Muscle of leg (tissue), 11 donors: ENCODE data around the gene ATP1A1. TPM values are rescaled to one million over a fixed set of nuclear protein-coding genes. Genes with fewer than 3 reads are reported as not detected.

Experiments
- DNase-seq: peaks from one replicate; pipeline ENCODE4 v3.0.0; 2013
- H3K27ac ChIP-seq: one replicate; pipeline ENCODE4 v1.5.1; 2013; ENCODE audit warnings: mild to moderate bottlenecking, low read length, control low read depth
- H3K27me3 ChIP-seq: one replicate; pipeline ENCODE4 v1.6.1; 2013; ENCODE audit warnings: low read length; ENCODE audit not compliant: control insufficient read depth, insufficient read depth
- H3K36me3 ChIP-seq: one replicate; pipeline ENCODE4 v1.6.1; 2013; ENCODE audit warnings: low read length; ENCODE audit not compliant: control insufficient read depth, insufficient read depth
- H3K4me1 ChIP-seq: one replicate; pipeline ENCODE4 v1.6.1; 2013; ENCODE audit warnings: low read length; ENCODE audit not compliant: control insufficient read depth, insufficient read depth
- H3K4me3 ChIP-seq: one replicate; pipeline ENCODE4 v1.5.1; 2013; ENCODE audit warnings: low read length, control low read depth
- H3K9me3 ChIP-seq: replicated peaks from 2 replicates; pipeline ENCODE4 v1.6.1; 2013; ENCODE audit warnings: low read depth, low read length; ENCODE audit not compliant: control insufficient read depth
- WGBS: methylation state at CpG from one replicate; pipeline ENCODE4 v1.1.5; 2013; ENCODE audit warnings: missing lambda C conversion rate; ENCODE audit not compliant: insufficient coverage; 5-methylcytosine and 5-hydroxymethylcytosine counted together
- polyA plus RNA-seq, 8 donors: library from polyadenylated mRNA; unstranded; fragments of 120-200 nt; gene quantifications; one replicate each; pipeline versions ENCODE4 v1.2.1 to v1.2.3, GENCODE V29; 2013; ENCODE audit warnings: inconsistent platforms in 1 of 8, low replicate concordance in 1 of 8; ENCODE audit not compliant: insufficient read length in 8 of 8, insufficient read depth in 1 of 8
- total RNA-seq: library from RNA; stranded (reverse); fragments of 120-200 nt; gene quantifications from one replicate; pipeline ENCODE4 v1.2.4, GENCODE V29; 2013

The ATP1A1 gene
- total and polyA plus RNA-seq, 9 donors: 50.6 to 151 (median 136) TPM

GRCh38 chr1:116367256-116367945, 5.6 kb upstream of the ATP1A1 start:
- no peak overlapping the region for H3K4me3 ChIP-seq
- H3K27ac ChIP-seq: no peak overlapping the region
- no peaks in the 10 kb centered on the region for H3K36me3 ChIP-seq
- peaks cover 6% of the 10 kb centered on the region for H3K4me1 ChIP-seq
- no peaks in the 10 kb centered on the region for H3K9me3 ChIP-seq
- 92% methylated on average over 3 of the region's 3 CpGs for WGBS
- DNase-seq: no peak
- peaks cover 2% of the 10 kb centered on the region for H3K27me3 ChIP-seq

GRCh38 chr1:116368241-116368640, 4.8 kb upstream of the ATP1A1 start:
- Histone ChIP-seq H3K4me1 (peaks cover 10% of the 10 kb centered on the region), H3K9me3 (no peaks in the 10 kb centered on the region), H3K27me3 (peaks cover 2% of the 10 kb centered on the region), H3K36me3 (no peaks in the 10 kb centered on the region), H3K27ac (no peak overlapping the region), H3K4me3 (no peak overlapping the region)
- DNase-seq: no peak
- WGBS: no CpG with 5 or more reads among the region's 2 CpGs

GRCh38 chr1:116370181-116370580, 2.9 kb upstream of the ATP1A1 start:
- H3K9me3 ChIP-seq: no peaks in the 10 kb centered on the region
- H3K27ac ChIP-seq: no peak overlapping the region
- peaks cover 21% of the 10 kb centered on the region for H3K4me1 ChIP-seq
- H3K36me3 ChIP-seq: no peaks in the 10 kb centered on the region
- H3K27me3 ChIP-seq: peaks cover 2% of the 10 kb centered on the region
- 13% methylated on average over 1 of the region's 2 CpGs for WGBS
- no peak for DNase-seq
- no peak overlapping the region for H3K4me3 ChIP-seq

GRCh38 chr1:116371752-116372151, 1.3 kb upstream of the ATP1A1 start:
- Histone ChIP-seq H3K27ac (peak overlapping the region; percentile 88), H3K27me3 (peaks cover 2% of the 10 kb centered on the region), H3K4me3 (no peak overlapping the region), H3K4me1 (peaks cover 33% of the 10 kb centered on the region), H3K36me3 (no peaks in the 10 kb centered on the region), H3K9me3 (no peaks in the 10 kb centered on the region)
- no CpG with 5 or more reads among the region's 1 CpG for WGBS
- no peak for DNase-seq

GRCh38 chr1:116372191-116372590, 853 bp upstream of the ATP1A1 start:
- H3K9me3 ChIP-seq: no peaks in the 10 kb centered on the region
- H3K36me3 ChIP-seq: no peaks in the 10 kb centered on the region
- WGBS: 10% methylated on average over 4 of the region's 11 CpGs
- DNase-seq: no peak
- peaks cover 36% of the 10 kb centered on the region for H3K4me1 ChIP-seq
- H3K27me3 ChIP-seq: peaks cover 2% of the 10 kb centered on the region
- peak overlapping the region; percentile 88 for H3K27ac ChIP-seq
- H3K4me3 ChIP-seq: peak overlapping the region; percentile 78

- under 1% methylated on average over 73 of the region's 84 CpGs for WGBS
- Histone ChIP-seq H3K9me3 (no peaks in the 10 kb centered on the region), H3K36me3 (no peaks in the 10 kb centered on the region), H3K4me3 (peak overlapping the region; percentile 78), H3K4me1 (peaks cover 45% of the 10 kb centered on the region), H3K27ac (peak overlapping the region; percentile 86), H3K27me3 (no peaks in the 10 kb centered on the region)
- peak; percentile 83 for DNase-seq
These were observed 648 bp downstream of the ATP1A1 start for GRCh38 chr1:116373431-116374352.

GRCh38 chr1:116374353-116375147, 1.5 kb downstream of the ATP1A1 start:
- peaks cover 49% of the 10 kb centered on the region for H3K4me1 ChIP-seq
- DNase-seq: no peak
- 13% methylated on average over 17 of the region's 26 CpGs for WGBS
- no peaks in the 10 kb centered on the region for H3K9me3 ChIP-seq
- no peaks in the 10 kb centered on the region for H3K36me3 ChIP-seq
- H3K4me3 ChIP-seq: peak overlapping the region; percentile 78
- peak overlapping the region; percentile 86 for H3K27ac ChIP-seq
- no peaks in the 10 kb centered on the region for H3K27me3 ChIP-seq

- no CpG with 5 or more reads among the region's 8 CpGs for WGBS
- no peak for DNase-seq
- Histone ChIP-seq H3K27me3 (no peaks in the 10 kb centered on the region), H3K4me3 (peak overlapping the region; percentile 78), H3K4me1 (peaks cover 52% of the 10 kb centered on the region), H3K36me3 (no peaks in the 10 kb centered on the region), H3K9me3 (no peaks in the 10 kb centered on the region), H3K27ac (peak overlapping the region; percentile 31)
These were observed 2.3 kb downstream of the ATP1A1 start for GRCh38 chr1:116375148-116375886.

GRCh38 chr1:116375887-116376728, 3.1 kb downstream of the ATP1A1 start:
- peaks cover 55% of the 10 kb centered on the region for H3K4me1 ChIP-seq
- H3K9me3 ChIP-seq: no peaks in the 10 kb centered on the region

More at GRCh38 chr1:116375887-116376728, 3.1 kb downstream of the ATP1A1 start:
- WGBS: 8% methylated on average over 2 of the region's 9 CpGs
- Histone ChIP-seq H3K36me3 (no peaks in the 10 kb centered on the region), H3K27ac (peak overlapping the region; percentile 76), H3K27me3 (no peaks in the 10 kb centered on the region), H3K4me3 (no peak overlapping the region)
- peak; percentile 87 for DNase-seq
